GM13976 (cell line): ENCODE results near the gene METTL21A.
A peak's percentile ranks its signal among the peaks of the same experiment; 100 is the strongest.

Experiments used
- DNase-seq: peaks from one replicate; pipeline ENCODE4 v3.0.0; 2012; ENCODE audit warnings: low spot score
- CTCF ChIP-seq: IDR thresholded peaks from 2 replicates; pipeline ENCODE4 v1.5.1; 2012; ENCODE audit warnings: borderline replicate concordance, mild to moderate bottlenecking; ENCODE audit not compliant: insufficient read depth; ENCODE audit errors: extremely low read depth, missing control alignments, control extremely low read depth
- in situ Hi-C: fragments of 300-500 bp; cut with MboI; formaldehyde crosslinking; loops from one replicate; pipeline ENCODE4 v1.12.0; 2022; ENCODE audit warnings: low sequenced_read_pairs, mixed read lengths, inconsistent platforms; ENCODE audit not compliant: unreplicated experiment

Gene METTL21A

GRCh38 chr2:207635468-207636200, 10.4 kb upstream of the METTL21A start:
- DNase-seq, result no peak
- in situ Hi-C loops, result no loop called here
- no peak for TF ChIP-seq CTCF

- in situ Hi-C loops, result no loop called here
- no peak for TF ChIP-seq CTCF
- no peak for DNase-seq
Measured at GRCh38 chr2:207633686-207634085, 8.5 kb upstream of the METTL21A start.

GRCh38 chr2:207632575-207633493, 7.6 kb upstream of the METTL21A start:
- in situ Hi-C loops, result no loop called here
- TF ChIP-seq CTCF, result no peak
- DNase-seq, result no peak

GRCh38 chr2:207630491-207630890, 5.3 kb upstream of the METTL21A start:
- DNase-seq, result no peak
- no peak for TF ChIP-seq CTCF
- in situ Hi-C loops, result no loop called here

GRCh38 chr2:207629553-207629952, 4.4 kb upstream of the METTL21A start:
- TF ChIP-seq CTCF, result no peak
- in situ Hi-C loops, result loop anchor here (10.0 kb wide), 1 partner anchor 405 kb away; no protein-coding TSS in a partner anchor
- no peak for DNase-seq

- no peak for TF ChIP-seq CTCF
- DNase-seq, result peak; percentile 46
- in situ Hi-C loops, result loop anchor here (10.0 kb wide), 1 partner anchor 410 kb away; no protein-coding TSS in a partner anchor
Measured at GRCh38 chr2:207624185-207625013, 795 bp downstream of the METTL21A start.
